ENCODE measurements around the gene AHDC1.

AHDC1 gene

GRCh38 chr1:27648602-27649305, 44.8 kb upstream of the AHDC1 start:
- no peak overlapping the region for H3K4me3 ChIP-seq (replicated peaks; ENCODE audit: low read depth, low read length)
- no peak for TF ChIP-seq CTCF (IDR thresholded peaks at IDR 0.05; ENCODE audit: insufficient read depth, low read length, poor library complexity, severe bottlenecking)
- H3K36me3 ChIP-seq (ENCODE audit: control insufficient read depth, insufficient read depth, low read length), result no peaks in the 10 kb centered on the region
- no peaks in the 10 kb centered on the region for H3K27me3 ChIP-seq (replicated peaks; ENCODE audit: control insufficient read depth, insufficient read depth, low read length)
- DNase-seq (ENCODE audit: extremely low read depth, insufficient read length), result no peak

GRCh38 chr1:27647328-27647727, 43.4 kb upstream of the AHDC1 start:
- Histone ChIP-seq H3K4me3 (replicated peaks; ENCODE audit: low read depth, low read length) (no peak overlapping the region), H3K27me3 (replicated peaks; ENCODE audit: control insufficient read depth, insufficient read depth, low read length) (no peaks in the 10 kb centered on the region), H3K36me3 (ENCODE audit: control insufficient read depth, insufficient read depth, low read length) (no peaks in the 10 kb centered on the region)
- no peak for TF ChIP-seq CTCF (IDR thresholded peaks at IDR 0.05; ENCODE audit: insufficient read depth, low read length, poor library complexity, severe bottlenecking)
- DNase-seq (ENCODE audit: extremely low read depth, insufficient read length), result no peak

- H3K36me3 ChIP-seq (ENCODE audit: control insufficient read depth, insufficient read depth, low read length), result no peaks in the 10 kb centered on the region
- no peak overlapping the region for H3K4me3 ChIP-seq (replicated peaks; ENCODE audit: low read depth, low read length)
- no peak for DNase-seq (ENCODE audit: extremely low read depth, insufficient read length)
- no peaks in the 10 kb centered on the region for H3K27me3 ChIP-seq (replicated peaks; ENCODE audit: control insufficient read depth, insufficient read depth, low read length)
- TF ChIP-seq CTCF (IDR thresholded peaks at IDR 0.05; ENCODE audit: insufficient read depth, low read length, poor library complexity, severe bottlenecking), result no peak
Observed at GRCh38 chr1:27646676-27647075, 42.7 kb upstream of the AHDC1 start.

- Histone ChIP-seq H3K4me3 (replicated peaks; ENCODE audit: low read depth, low read length) (no peak overlapping the region), H3K27me3 (replicated peaks; ENCODE audit: control insufficient read depth, insufficient read depth, low read length) (no peaks in the 10 kb centered on the region), H3K36me3 (ENCODE audit: control insufficient read depth, insufficient read depth, low read length) (no peaks in the 10 kb centered on the region)
- DNase-seq (ENCODE audit: extremely low read depth, insufficient read length), result no peak
- TF ChIP-seq CTCF (IDR thresholded peaks at IDR 0.05; ENCODE audit: insufficient read depth, low read length, poor library complexity, severe bottlenecking), result no peak
Observed at GRCh38 chr1:27645071-27645415, 41.1 kb upstream of the AHDC1 start.

- H3K27me3 ChIP-seq (replicated peaks; ENCODE audit: control insufficient read depth, insufficient read depth, low read length), result no peaks in the 10 kb centered on the region
- H3K4me3 ChIP-seq (replicated peaks; ENCODE audit: low read depth, low read length), result no peak overlapping the region
- H3K36me3 ChIP-seq (ENCODE audit: control insufficient read depth, insufficient read depth, low read length), result no peaks in the 10 kb centered on the region
- TF ChIP-seq CTCF (IDR thresholded peaks at IDR 0.05; ENCODE audit: insufficient read depth, low read length, poor library complexity, severe bottlenecking), result no peak
- DNase-seq (ENCODE audit: extremely low read depth, insufficient read length), result no peak
Observed at GRCh38 chr1:27644369-27645070, 40.6 kb upstream of the AHDC1 start.
